Upper lobe of left lung (tissue), 6 donors: ENCODE data around the gene RUVBL2. TPM values are rescaled to one million over a fixed set of nuclear protein-coding genes. Genes with fewer than 3 reads are reported as not detected.

Experiments
- ATAC-seq, 2 donors: fragments of 200-7000 bp; cut with Tn5 transposase; one replicate each; pipeline ENCODE4 v1.9.1; 2022; ENCODE audit warnings: mild to moderate bottlenecking in 2 of 2, moderate library complexity in 2 of 2; ENCODE audit not compliant: low FRiP score in 2 of 2
- DNase-seq, 2 donors: peaks; one replicate each; pipeline ENCODE4 v3.0.0-alpha.2; 2019 to 2020
- H3K27ac ChIP-seq, 4 donors: fragments of 200-600 bp; sonication (generic); one replicate each; pipeline ENCODE4 v1.5.1; 2016 to 2019
- H3K27me3 ChIP-seq, 4 donors: fragments of 200-600 bp; sonication (generic); one replicate each; pipeline ENCODE4 v1.5.1; 2017 to 2019
- H3K36me3 ChIP-seq, 4 donors: fragments of 200-600 bp; sonication (generic); one replicate each; pipeline ENCODE4 v1.5.1; 2016 to 2019
- H3K4me1 ChIP-seq, 4 donors: fragments of 200-600 bp; sonication (generic); one replicate each; pipeline ENCODE4 v1.5.1; 2018 to 2019
- H3K4me3 ChIP-seq, 4 donors: fragments of 200-600 bp; sonication (generic); one replicate each; pipeline ENCODE4 v1.5.1; 2017 to 2019; ENCODE audit warnings: mild to moderate bottlenecking in 2 of 4, moderate library complexity in 1 of 4
- H3K9me3 ChIP-seq, 4 donors: fragments of 200-600 bp; sonication (generic); one replicate each; pipeline ENCODE4 v1.5.1; 2018 to 2019
- CTCF ChIP-seq, 6 experiments: fragments of 450-650 bp in 4 of 6; fragments of 200-600 bp in 2 of 6; sonication (generic) in 2 of 6; IDR thresholded peaks; one replicate each; pipeline ENCODE4 v1.5.1; 2016 to 2019; ENCODE audit warnings: antibody characterized with exemption in 6 of 6
- EP300 ChIP-seq, 4 donors: sonication (generic); formaldehyde crosslinking; IDR thresholded peaks; one replicate each; pipeline ENCODE4 v1.5.1; 2017; ENCODE audit warnings: antibody characterized with exemption in 4 of 4, control low read depth in 2 of 4
- POLR2A ChIP-seq, 4 donors: fragments of 450-650 bp; IDR thresholded peaks; one replicate each; pipeline ENCODE4 v1.5.1; 2016 to 2017; ENCODE audit warnings: antibody characterized with exemption in 4 of 4, mild to moderate bottlenecking in 2 of 4
- POLR2AphosphoS5 ChIP-seq, 2 donors: sonication (generic); formaldehyde crosslinking; IDR thresholded peaks; one replicate each; pipeline ENCODE4 v1.5.1; 2017; ENCODE audit warnings: antibody characterized with exemption in 2 of 2
- WGBS, 2 donors: methylation state at CpG; one replicate each; pipeline ENCODE4 v1.1.5; 2017 to 2018; 5-methylcytosine and 5-hydroxymethylcytosine counted together
- total RNA-seq, 6 donors: library from RNA; depleted of rRNA in 4 of 6; stranded (reverse); fragments of >200 nt in 4 of 6; gene quantifications; one replicate each; pipeline versions ENCODE4 v1.1.0 to v1.2.1, GENCODE V29; 2016 to 2021
- donor health status: DM: no; HTN: no; CAD: no; lungs with moderate emphysema.
- donor health status: DM: no; HTN: yes; CAD: no; lungs with severe emphysema.

Gene RUVBL2
- total RNA-seq, 6 donors from 2014 or later, result 45.7 to 105 (median 70.6) TPM

- Histone ChIP-seq H3K36me3 (peaks cover 11 to 20% (median 13%) of the 10 kb centered on the region in 4 donors), H3K4me1 (peaks cover 42 to 66% (median 50%) of the 10 kb centered on the region in 4 donors), H3K9me3 (no peaks in the 10 kb centered on the region), H3K27me3 (no peaks in the 10 kb centered on the region), H3K27ac (peak overlapping the region; percentile 88 to 98 (median 90)), H3K4me3 (peak overlapping the region in 2 of 4 donors; percentile 5 to 38)
- TF ChIP-seq POLR2AphosphoS5 (IDR thresholded peaks at IDR 0.05), result no peak
- TF ChIP-seq EP300 (IDR thresholded peaks at IDR 0.05), result no peak
- TF ChIP-seq CTCF (IDR thresholded peaks at IDR 0.05), result no peak
- no peak for TF ChIP-seq POLR2A (IDR thresholded peaks at IDR 0.05)
- no peak for ATAC-seq
- DNase-seq, result no peak
- WGBS, 2 donors, result 12 to 56% methylated on average over 3 to 7 of the region's 7 CpGs
Observed at GRCh38 chr19:48962849-48963165, 30.9 kb upstream of the RUVBL2 start.

GRCh38 chr19:48963371-48964204 lies 30.1 kb upstream of the RUVBL2 start:
- TF ChIP-seq EP300 (IDR thresholded peaks at IDR 0.05) (peak in 2 of 4 donors; percentile 25 to 81), POLR2AphosphoS5 (IDR thresholded peaks at IDR 0.05) (peak; percentile 63 to 82), POLR2A (IDR thresholded peaks at IDR 0.05) (peak in 2 of 4 donors; percentile 16 to 71), CTCF (IDR thresholded peaks at IDR 0.05) (no peak)
- H3K36me3 ChIP-seq, result peaks cover 13 to 28% (median 15%) of the 10 kb centered on the region in 4 donors
- peak overlapping the region; percentile 39 to 97 (median 85) for H3K4me3 ChIP-seq
- peak overlapping the region; percentile 88 to 98 (median 90) for H3K27ac ChIP-seq
- ATAC-seq (peak; percentile 21 to 42), DNase-seq (peak; percentile 90 to 92)
- no peaks in the 10 kb centered on the region for H3K9me3 ChIP-seq
- WGBS, 2 donors, result 14 to 23% methylated on average over 9 to 20 of the region's 28 CpGs
- no peaks in the 10 kb centered on the region for H3K27me3 ChIP-seq
- peaks cover 43 to 72% (median 52%) of the 10 kb centered on the region in 4 donors for H3K4me1 ChIP-seq

- Histone ChIP-seq H3K27me3 (no peaks in the 10 kb centered on the region), H3K4me3 (peak overlapping the region; percentile 39 to 97 (median 85)), H3K27ac (peak overlapping the region; percentile 88 to 98 (median 90)), H3K9me3 (no peaks in the 10 kb centered on the region), H3K36me3 (peaks cover 13 to 36% (median 22%) of the 10 kb centered on the region in 4 donors), H3K4me1 (peaks cover 43 to 76% (median 52%) of the 10 kb centered on the region in 4 donors)
- DNase-seq, result peak in 1 of 2 donors; percentile 63
- TF ChIP-seq POLR2A (IDR thresholded peaks at IDR 0.05) (peak in 1 of 4 donors; percentile 19), CTCF (IDR thresholded peaks at IDR 0.05) (no peak), POLR2AphosphoS5 (IDR thresholded peaks at IDR 0.05) (no peak)
- WGBS, 2 donors, result 16 to 26% methylated on average over 13 to 18 of the region's 19 CpGs
- no peak for ATAC-seq
Observed at GRCh38 chr19:48964205-48965039, 29.3 kb upstream of the RUVBL2 start.

GRCh38 chr19:48965040-48965805 lies 28.5 kb upstream of the RUVBL2 start, which contains the start of gene FTL:
Gene FTL (plus strand): TSS chr19:48965309. CDS start chr19:48965508, 199 bp downstream.
- peaks cover 13 to 44% (median 29%) of the 10 kb centered on the region in 4 donors for H3K36me3 ChIP-seq

More at GRCh38 chr19:48965040-48965805, 28.5 kb upstream of the RUVBL2 start, which contains the start of gene FTL:
- H3K4me3 ChIP-seq, result peak within 1 kb of the TSS; percentile 80 to 97 (median 88)
- WGBS, 2 donors, result 0 to 1% methylated on average over 33 to 40 of the region's 52 CpGs
- no peaks in the 10 kb centered on the region for H3K9me3 ChIP-seq
- no peaks in the 10 kb centered on the region for H3K27me3 ChIP-seq
- ATAC-seq (peak; percentile 92 to 95), DNase-seq (peak; percentile 99)
- H3K4me1 ChIP-seq, result peaks cover 43 to 71% (median 50%) of the 10 kb centered on the region in 4 donors
- TF ChIP-seq EP300 (IDR thresholded peaks at IDR 0.05) (peak in 1 of 4 donors; percentile 95), POLR2AphosphoS5 (IDR thresholded peaks at IDR 0.05) (peak; percentile 100), POLR2A (IDR thresholded peaks at IDR 0.05) (peak; percentile 97 to 100 (median 100)), CTCF (IDR thresholded peaks at IDR 0.05) (peak in 1 of 6 experiments; percentile 5)
- peak within 1 kb of the TSS; percentile 88 to 98 (median 90) for H3K27ac ChIP-seq
